Mesothelial cell of epicardium (in vitro differentiated cells): ENCODE data around the gene CHD1. TPM values are rescaled to one million over a fixed set of nuclear protein-coding genes. Genes with fewer than 3 reads are reported as not detected.

Source experiments
- DNase-seq, 2 experiments: peaks; one replicate each; pipeline ENCODE4 v3.0.0; 2021; ENCODE audit warnings: low spot score in 2 of 2; ENCODE audit not compliant: unreplicated experiment in 2 of 2
- H3K27ac Mint-ChIP-seq: 2 replicates; pipeline ENCODE4 v1.8.0; 2021; ENCODE audit warnings: mixed read lengths
- H3K27me3 Mint-ChIP-seq: 2 replicates; pipeline ENCODE4 v1.8.0; 2021; ENCODE audit warnings: low read depth, mixed read lengths
- H3K36me3 Mint-ChIP-seq: 2 replicates; pipeline ENCODE4 v1.8.0; 2021; ENCODE audit warnings: mixed read lengths
- H3K4me1 Mint-ChIP-seq: 2 replicates; pipeline ENCODE4 v1.8.0; 2021; ENCODE audit warnings: mixed read lengths
- H3K4me3 Mint-ChIP-seq: 2 replicates; pipeline ENCODE4 v1.8.0; 2021; ENCODE audit warnings: mild to moderate bottlenecking, moderate library complexity, mixed read lengths
- H3K9me3 Mint-ChIP-seq: 2 replicates; pipeline ENCODE4 v1.8.0; 2021; ENCODE audit warnings: mixed read lengths
- CTCF ChIP-seq: fragments of 200-600 bp; sonication (generic); IDR thresholded peaks from one replicate; pipeline ENCODE4 v1.5.0; 2021; ENCODE audit warnings: antibody characterized with exemption; ENCODE audit not compliant: unreplicated experiment
- total RNA-seq: library from RNA; stranded (reverse); gene quantifications from 3 replicates; pipeline ENCODE4 v1.2.1, GENCODE V29; 2021

CHD1 gene
- total RNA-seq, 1 donor from 2014 or later = 47.8 TPM

- DNase-seq = no peak
- TF ChIP-seq CTCF = no peak
- Mint-ChIP-seq H3K36me3 (peaks cover 9% of the 10 kb centered on the region), H3K27ac (no peak overlapping the region), H3K4me1 (no peaks in the 10 kb centered on the region), H3K4me3 (no peak overlapping the region), H3K27me3 (no peaks in the 10 kb centered on the region), H3K9me3 (no peaks in the 10 kb centered on the region)
Observed at GRCh38 chr5:98913911-98914310, 14.9 kb downstream of the CHD1 start.

DNA sequence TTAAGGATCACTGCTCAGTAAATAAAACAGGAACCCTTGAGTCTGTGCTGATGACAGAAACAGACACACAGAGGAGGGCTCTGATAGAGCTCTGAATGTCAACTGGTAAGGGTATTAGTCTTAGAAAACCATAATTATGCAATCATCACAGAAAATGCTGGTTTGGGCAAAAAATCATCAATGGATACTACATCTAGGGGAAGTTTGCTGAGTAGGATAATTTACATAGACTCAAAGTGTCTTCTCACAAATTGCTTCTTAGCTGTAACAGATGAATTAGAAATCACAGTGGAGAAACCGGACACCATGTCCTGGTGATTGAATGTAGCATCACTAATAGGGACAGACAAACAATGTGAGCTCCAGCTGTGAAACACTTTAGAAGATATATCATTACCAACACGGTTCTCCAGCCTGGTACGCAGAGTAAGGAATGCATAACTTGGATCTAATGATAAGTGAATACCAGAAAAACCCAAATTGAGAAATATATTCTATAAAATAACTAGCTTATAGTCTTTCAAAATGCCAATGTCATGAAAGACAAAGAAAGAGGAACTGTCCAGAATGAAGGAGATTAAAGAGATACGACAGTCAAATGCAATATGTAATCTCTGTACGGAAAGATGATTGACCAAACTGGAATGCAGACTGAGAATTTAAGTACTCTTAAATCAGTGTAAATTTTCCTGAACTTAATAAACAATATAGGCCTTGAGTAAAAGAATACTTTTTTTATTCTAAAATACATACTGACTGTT, 17.3 kb downstream of the CHD1 start:
- no peak overlapping the region for H3K4me3 Mint-ChIP-seq
- peaks cover 7% of the 10 kb centered on the region for H3K4me1 Mint-ChIP-seq
- peaks cover 4% of the 10 kb centered on the region for H3K36me3 Mint-ChIP-seq
- no peaks in the 10 kb centered on the region for H3K27me3 Mint-ChIP-seq
- no peak for DNase-seq
- no peaks in the 10 kb centered on the region for H3K9me3 Mint-ChIP-seq
- no peak overlapping the region for H3K27ac Mint-ChIP-seq
- TF ChIP-seq CTCF = no peak

DNA sequence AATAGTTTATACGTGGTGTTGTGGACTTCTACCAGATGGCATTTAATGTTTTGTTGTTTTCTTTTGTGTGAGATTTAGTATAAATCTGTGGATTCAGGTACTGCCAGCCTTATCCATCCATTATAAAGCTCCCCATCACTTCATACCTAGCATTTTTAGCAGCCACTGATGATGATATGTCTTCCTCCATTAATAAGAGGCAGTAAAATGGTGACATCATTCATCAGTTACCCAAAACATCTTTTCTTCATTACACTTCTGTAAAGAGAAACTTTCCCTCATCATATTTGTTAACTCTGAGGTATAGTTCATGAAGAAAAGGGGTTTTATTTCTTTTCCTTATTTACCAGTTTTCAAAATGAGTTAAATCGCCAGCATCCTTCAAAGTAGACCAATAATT, 19.4 kb downstream of the CHD1 start:
- Mint-ChIP-seq H3K27ac (no peak overlapping the region), H3K4me1 (peaks cover 14% of the 10 kb centered on the region), H3K9me3 (no peaks in the 10 kb centered on the region), H3K4me3 (no peak overlapping the region), H3K27me3 (no peaks in the 10 kb centered on the region), H3K36me3 (peaks cover 2% of the 10 kb centered on the region)
- DNase-seq = no peak
- TF ChIP-seq CTCF = no peak

DNA sequence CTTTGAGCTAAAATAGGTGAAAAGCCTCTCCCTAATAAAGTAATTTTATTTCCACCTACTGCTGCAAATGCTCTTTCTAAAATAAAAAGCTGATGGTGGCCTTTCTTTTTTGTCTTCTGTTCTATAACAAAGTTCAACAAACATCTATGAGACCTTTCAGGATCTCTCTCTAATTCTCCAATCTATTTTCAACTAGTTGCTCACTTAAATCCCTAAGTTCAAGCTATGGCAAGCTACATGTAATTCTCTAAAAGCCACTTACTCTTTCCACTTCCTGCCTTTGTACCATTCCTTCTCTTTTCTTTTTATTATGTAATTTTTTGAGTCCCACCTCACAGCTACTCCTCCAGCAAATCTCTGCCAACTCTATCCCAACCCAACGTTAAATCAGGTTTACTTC, 20.9 kb downstream of the CHD1 start:
- no peak for DNase-seq
- H3K4me1 Mint-ChIP-seq = peaks cover 14% of the 10 kb centered on the region
- no peak overlapping the region for H3K27ac Mint-ChIP-seq
- H3K36me3 Mint-ChIP-seq = no peaks in the 10 kb centered on the region
- H3K27me3 Mint-ChIP-seq = no peaks in the 10 kb centered on the region
- TF ChIP-seq CTCF = no peak
- no peak overlapping the region for H3K4me3 Mint-ChIP-seq
- no peaks in the 10 kb centered on the region for H3K9me3 Mint-ChIP-seq

- peak overlapping the region; percentile 60 for H3K27ac Mint-ChIP-seq
- H3K27me3 Mint-ChIP-seq = no peaks in the 10 kb centered on the region
Observed at GRCh38 chr5:98906756-98907355, 22.0 kb downstream of the CHD1 start.

More at GRCh38 chr5:98906756-98907355, 22.0 kb downstream of the CHD1 start:
- no peak for TF ChIP-seq CTCF
- H3K9me3 Mint-ChIP-seq = no peaks in the 10 kb centered on the region
- peaks cover 5% of the 10 kb centered on the region for H3K36me3 Mint-ChIP-seq
- DNase-seq = no peak
- no peak overlapping the region for H3K4me3 Mint-ChIP-seq
- H3K4me1 Mint-ChIP-seq = peaks cover 14% of the 10 kb centered on the region
